ENCODE data around the gene OR2V2.
"Not testable (repeated sequence)": the region's sequence is repeated elsewhere in the genome, so short reads cannot be mapped to it uniquely, and the experiment has no call there.

OR2V2 gene

GRCh38 chr5:181114844-181115778 is 32.3 kb upstream of the OR2V2 start:
- no peak for DNase-seq (ENCODE audit: low read depth)

GRCh38 chr5:181118369-181118768 is 29.0 kb upstream of the OR2V2 start:
- DNase-seq (ENCODE audit: low read depth) = no peak

GRCh38 chr5:181119105-181119504 is 28.3 kb upstream of the OR2V2 start:
- no peak for DNase-seq (ENCODE audit: low read depth)

- DNase-seq (ENCODE audit: low read depth) = no peak
Observed at GRCh38 chr5:181120306-181120705, 27.1 kb upstream of the OR2V2 start.

- DNase-seq (ENCODE audit: low read depth) = no peak
Observed at GRCh38 chr5:181120761-181121160, 26.6 kb upstream of the OR2V2 start.

- DNase-seq (ENCODE audit: low read depth) = no peak
Observed at GRCh38 chr5:181121675-181122561, 25.5 kb upstream of the OR2V2 start.

GRCh38 chr5:181124526-181124925 is 22.9 kb upstream of the OR2V2 start:
- no peak for DNase-seq (ENCODE audit: low read depth)

- no peak for DNase-seq (ENCODE audit: low read depth)
Observed at GRCh38 chr5:181126841-181127240, 20.5 kb upstream of the OR2V2 start.

GRCh38 chr5:181127456-181127855 is 19.9 kb upstream of the OR2V2 start:
- no peak for DNase-seq (ENCODE audit: low read depth)

GRCh38 chr5:181127907-181128626 is 19.3 kb upstream of the OR2V2 start:
- no peak for DNase-seq (ENCODE audit: low read depth)

GRCh38 chr5:181129601-181130000 is 17.8 kb upstream of the OR2V2 start:
- no peak for DNase-seq (ENCODE audit: low read depth)

GRCh38 chr5:181130081-181130480 is 17.3 kb upstream of the OR2V2 start:
- not testable (repeated sequence) for DNase-seq (ENCODE audit: low read depth)

GRCh38 chr5:181130832-181131496 is 16.4 kb upstream of the OR2V2 start, which contains the start of gene OR2V1:
OR2V1 (minus strand) TSS chr5:181131169; CDS start chr5:181125304, 5,865 bp downstream.
- no peak for DNase-seq (ENCODE audit: low read depth)

- no peak for DNase-seq (ENCODE audit: low read depth)
Observed at GRCh38 chr5:181131514-181131913, 15.9 kb upstream of the OR2V2 start.

- no peak for DNase-seq (ENCODE audit: low read depth)
Observed at GRCh38 chr5:181133083-181133482, 14.3 kb upstream of the OR2V2 start.

GRCh38 chr5:181133610-181134231 is 13.7 kb upstream of the OR2V2 start:
- DNase-seq (ENCODE audit: low read depth) = no peak

- no peak for DNase-seq (ENCODE audit: low read depth)
Observed at GRCh38 chr5:181134259-181134658, 13.1 kb upstream of the OR2V2 start.

- no peak for DNase-seq (ENCODE audit: low read depth)
Observed at GRCh38 chr5:181136361-181136955, 10.9 kb upstream of the OR2V2 start.

- no peak for DNase-seq (ENCODE audit: low read depth)
Observed at GRCh38 chr5:181138258-181138657, 9.1 kb upstream of the OR2V2 start.

- DNase-seq (ENCODE audit: low read depth) = no peak
Observed at GRCh38 chr5:181140766-181141165, 6.6 kb upstream of the OR2V2 start.

- no peak for DNase-seq (ENCODE audit: low read depth)
Observed at GRCh38 chr5:181142054-181142453, 5.3 kb upstream of the OR2V2 start.

Measured in T follicular helper cell (primary cell).